ENCODE data around the gene LSMEM2. TPM values are rescaled to one million over a fixed set of nuclear protein-coding genes. Genes with fewer than 3 reads are reported as not detected.
"Not testable (repeated sequence)": the region's sequence is repeated elsewhere in the genome, so short reads cannot be mapped to it uniquely, and the experiment has no call there.

Gene LSMEM2
- total RNA-seq, 1 donor from 2014 or later: not detected

DNA sequence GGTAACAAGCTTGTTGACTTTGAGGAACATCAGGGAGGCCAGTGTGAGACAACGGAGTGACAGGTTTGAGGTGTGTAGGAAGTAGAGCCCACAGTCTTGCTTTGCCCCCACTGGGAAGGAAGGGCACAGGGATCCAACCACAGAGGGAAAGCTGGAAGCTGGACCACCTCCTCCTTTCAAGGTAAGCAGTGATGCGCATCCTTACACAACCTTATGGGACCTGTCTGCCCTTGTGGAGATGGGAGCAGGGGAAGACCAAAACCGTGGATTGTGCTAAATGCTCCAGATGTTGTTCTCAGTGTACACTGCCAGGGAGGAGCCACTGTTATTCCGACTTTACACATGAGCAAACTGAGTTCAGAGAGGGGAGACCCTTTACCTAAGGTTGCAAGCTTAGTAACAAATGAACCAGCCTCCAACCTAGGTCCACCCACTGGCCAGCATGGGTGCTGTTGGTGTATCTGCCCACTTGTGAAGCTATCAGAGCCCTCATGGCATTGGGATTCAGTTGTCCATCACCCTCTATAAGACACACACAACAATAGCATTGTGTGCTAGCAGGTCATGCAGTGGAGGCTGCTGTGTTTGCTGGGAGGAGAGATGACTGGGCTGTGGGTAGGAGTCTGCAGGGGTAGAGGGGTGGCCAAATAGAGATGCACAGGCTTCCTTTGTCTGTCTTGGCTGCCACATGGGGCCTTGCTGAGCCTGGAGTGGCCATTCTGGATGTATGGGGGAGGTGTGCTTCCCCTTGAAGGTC lies 586 bp upstream of the LSMEM2 start:
- no peak overlapping the region for H3K4me3 ChIP-seq (ENCODE audit: low read depth, low read length)
- TF ChIP-seq, protein P1, sequence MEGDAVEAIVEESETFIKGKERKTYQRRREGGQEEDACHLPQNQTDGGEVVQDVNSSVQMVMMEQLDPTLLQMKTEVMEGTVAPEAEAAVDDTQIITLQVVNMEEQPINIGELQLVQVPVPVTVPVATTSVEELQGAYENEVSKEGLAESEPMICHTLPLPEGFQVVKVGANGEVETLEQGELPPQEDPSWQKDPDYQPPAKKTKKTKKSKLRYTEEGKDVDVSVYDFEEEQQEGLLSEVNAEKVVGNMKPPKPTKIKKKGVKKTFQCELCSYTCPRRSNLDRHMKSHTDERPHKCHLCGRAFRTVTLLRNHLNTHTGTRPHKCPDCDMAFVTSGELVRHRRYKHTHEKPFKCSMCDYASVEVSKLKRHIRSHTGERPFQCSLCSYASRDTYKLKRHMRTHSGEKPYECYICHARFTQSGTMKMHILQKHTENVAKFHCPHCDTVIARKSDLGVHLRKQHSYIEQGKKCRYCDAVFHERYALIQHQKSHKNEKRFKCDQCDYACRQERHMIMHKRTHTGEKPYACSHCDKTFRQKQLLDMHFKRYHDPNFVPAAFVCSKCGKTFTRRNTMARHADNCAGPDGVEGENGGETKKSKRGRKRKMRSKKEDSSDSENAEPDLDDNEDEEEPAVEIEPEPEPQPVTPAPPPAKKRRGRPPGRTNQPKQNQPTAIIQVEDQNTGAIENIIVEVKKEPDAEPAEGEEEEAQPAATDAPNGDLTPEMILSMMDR (conservative IDR thresholded peaks at IDR 0.05; ENCODE audit: low read depth, low read length): no peak
- no peak for DNase-seq (ENCODE audit: low read depth)

DNA sequence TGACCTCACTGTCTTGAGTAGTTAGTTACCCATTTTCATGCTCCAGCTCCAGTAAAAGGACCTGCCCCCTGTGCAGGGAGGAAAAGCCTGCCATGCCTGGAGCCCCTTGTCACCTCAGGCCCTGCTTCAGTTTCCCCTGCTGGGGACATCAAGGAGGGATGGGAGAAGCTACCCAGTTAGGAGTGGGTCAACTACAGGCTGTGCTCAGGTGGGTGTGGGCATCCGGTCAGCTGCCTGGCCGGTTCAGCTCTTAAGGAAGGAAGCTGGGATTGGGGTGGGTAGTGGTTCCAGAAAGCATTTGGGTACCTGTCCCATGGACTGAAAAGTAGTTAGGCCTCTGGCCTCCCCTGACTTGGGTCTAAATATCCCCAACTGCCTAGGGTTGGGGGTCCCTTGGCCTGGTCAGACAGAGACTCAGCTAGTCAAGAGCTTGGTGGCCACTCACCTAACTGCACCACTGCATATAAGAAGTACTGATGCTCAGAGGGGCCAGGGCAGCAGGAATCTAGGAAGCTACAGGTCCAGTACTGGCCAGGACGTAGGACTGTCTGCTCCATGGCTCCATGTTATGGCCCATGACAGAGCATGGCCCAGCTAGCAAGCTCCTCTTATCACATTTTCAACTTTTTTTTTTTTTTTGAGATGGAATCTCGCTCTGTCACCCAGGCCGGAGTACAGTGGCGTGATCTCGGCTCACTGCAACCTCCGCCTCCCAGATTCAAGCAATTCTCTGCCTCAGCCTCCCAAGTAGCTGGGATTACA lies 549 bp downstream of the LSMEM2 start:
- no peak overlapping the region for H3K4me3 ChIP-seq (ENCODE audit: low read depth, low read length)
- no peak for DNase-seq (ENCODE audit: low read depth)
- TF ChIP-seq, protein P1 (conservative IDR thresholded peaks at IDR 0.05; ENCODE audit: low read depth, low read length): no peak

DNA sequence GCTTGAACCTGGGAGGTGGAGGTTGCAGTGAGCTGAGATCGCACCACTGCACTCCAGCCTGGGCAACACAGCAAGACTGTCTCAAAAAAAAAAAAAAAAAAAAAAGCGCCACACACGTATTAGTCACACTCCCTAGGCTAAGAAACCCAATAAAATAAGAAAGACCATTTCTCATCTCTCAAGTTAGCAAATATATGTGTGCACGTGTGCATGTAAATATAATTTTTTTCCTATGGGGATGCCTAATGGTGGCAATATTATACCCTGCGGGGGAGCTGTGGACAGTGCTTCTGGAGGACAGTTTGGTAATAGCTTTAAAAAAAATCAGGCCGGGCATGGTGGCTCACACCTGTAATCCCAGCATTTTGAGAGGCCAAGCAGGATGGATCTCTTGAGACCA lies 5.2 kb downstream of the LSMEM2 start:
- not testable (repeated sequence) for H3K4me3 ChIP-seq (ENCODE audit: low read depth, low read length); DNase-seq (ENCODE audit: low read depth)

DNA sequence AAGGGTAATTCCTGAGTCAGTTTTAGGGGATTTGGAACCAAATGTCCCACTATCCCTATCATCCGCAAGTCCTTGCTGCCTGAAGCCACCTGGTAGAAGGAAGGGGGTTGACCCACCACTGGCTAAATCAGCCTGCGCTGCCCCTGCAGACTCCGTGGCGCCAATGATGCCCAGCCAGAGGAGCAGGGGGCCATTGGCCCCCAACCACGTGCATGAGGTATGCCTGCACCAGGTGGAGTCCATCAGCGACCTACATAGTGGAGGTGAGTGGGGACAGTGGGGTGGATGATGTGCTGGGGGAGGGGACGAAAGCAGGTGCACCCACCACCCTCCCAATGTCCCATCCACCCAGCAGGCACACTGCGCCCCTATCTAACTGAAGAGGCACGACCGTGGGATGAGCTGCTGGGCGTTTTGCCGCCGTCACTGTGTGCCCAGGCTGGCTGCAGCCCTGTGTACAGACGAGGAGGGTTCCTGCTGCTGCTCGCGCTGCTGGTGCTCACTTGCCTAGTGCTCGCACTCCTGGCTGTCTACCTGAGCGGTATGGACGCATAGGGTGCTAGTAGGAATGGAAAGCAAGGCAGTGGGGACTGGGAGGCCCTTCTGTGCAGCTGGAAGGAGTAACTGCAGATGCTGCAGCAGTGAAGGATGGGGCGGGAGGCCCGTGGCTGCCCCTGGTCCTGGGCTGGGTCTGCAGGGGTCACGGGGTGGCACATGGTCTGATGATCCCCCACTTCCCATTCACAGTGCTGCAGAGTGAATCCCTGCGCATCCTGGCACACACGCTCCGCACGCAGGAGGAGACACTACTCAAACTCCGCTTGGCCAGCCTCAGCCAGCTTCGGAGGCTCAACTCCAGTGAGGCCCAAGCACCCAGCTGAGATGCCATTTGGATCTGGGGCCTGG lies 7.7 kb downstream of the LSMEM2 start:
- no peak for DNase-seq (ENCODE audit: low read depth)

DNA sequence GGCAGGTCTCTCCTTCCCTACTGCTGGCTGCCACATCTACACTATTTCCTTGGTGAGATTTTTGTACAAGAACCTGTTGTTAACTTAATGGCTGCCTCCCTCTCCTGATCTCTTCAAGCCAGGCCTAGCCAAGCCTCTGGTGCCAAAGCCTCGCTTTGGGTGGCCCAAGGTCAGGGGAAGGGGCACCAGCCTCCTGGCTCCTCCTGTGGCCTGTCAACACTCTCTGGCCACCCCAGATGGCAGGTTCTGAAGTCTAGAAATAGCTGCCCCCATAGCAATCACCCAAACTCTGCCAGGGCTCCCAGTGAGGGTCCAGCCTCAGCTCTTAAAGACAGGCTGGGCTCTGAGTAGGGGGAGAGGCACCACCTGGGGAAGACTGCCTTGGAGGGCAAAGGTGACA lies 8.4 kb downstream of the LSMEM2 start:
- TF ChIP-seq, protein P1 (conservative IDR thresholded peaks at IDR 0.05; ENCODE audit: low read depth, low read length): no peak
- no peak overlapping the region for H3K4me3 ChIP-seq (ENCODE audit: low read depth, low read length)
- no peak for DNase-seq (ENCODE audit: low read depth)

More for the DNA sequence above, 7.7 kb downstream of the LSMEM2 start:
- no peak overlapping the region for H3K4me3 ChIP-seq (ENCODE audit: low read depth, low read length)
- TF ChIP-seq, protein P1 (conservative IDR thresholded peaks at IDR 0.05; ENCODE audit: low read depth, low read length): no peak

DNA sequence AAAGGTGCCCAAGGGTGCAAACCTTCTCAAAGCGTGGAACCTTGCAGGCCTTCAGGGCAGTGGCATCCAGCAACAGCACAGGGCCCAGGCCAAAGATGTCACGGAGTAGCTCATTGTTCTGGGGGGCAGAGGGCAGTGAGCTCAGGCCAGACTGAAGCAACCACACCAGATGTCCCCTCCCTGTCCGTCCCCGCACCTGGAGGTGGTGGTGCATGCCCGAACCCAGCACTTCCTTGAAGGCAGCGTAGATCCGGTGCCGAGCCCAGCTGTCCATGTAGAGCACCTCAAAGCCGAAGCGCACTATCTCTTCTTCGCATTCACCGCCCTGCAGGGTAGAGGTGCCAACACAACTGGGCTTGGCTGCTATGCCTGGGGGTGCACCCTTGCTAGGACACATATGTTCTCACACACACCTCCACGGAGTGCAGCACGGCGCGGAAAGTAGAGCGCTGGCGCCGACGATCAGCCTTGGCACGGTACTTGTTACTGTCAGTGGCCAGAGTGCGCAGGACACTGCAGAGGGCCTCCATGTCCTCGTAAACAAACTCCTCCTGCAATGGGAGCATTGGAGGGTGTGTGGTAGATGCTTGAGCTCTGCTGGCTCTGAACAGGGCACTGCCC lies 9.6 kb downstream of the LSMEM2 start:
- no peak overlapping the region for H3K4me3 ChIP-seq (ENCODE audit: low read depth, low read length)
- DNase-seq (ENCODE audit: low read depth): no peak
- TF ChIP-seq, protein P1 (conservative IDR thresholded peaks at IDR 0.05; ENCODE audit: low read depth, low read length): no peak

Data from epithelial cell of proximal tubule (primary cell).